ENCODE measurements around the gene MYO3B.

MYO3B gene

GRCh38 chr2:170571612-170572011 lies 393.7 kb downstream of the MYO3B start:
- no peaks in the 10 kb centered on the region for H3K79me2 ChIP-seq (ENCODE audit: insufficient read depth, low read length)
- no peak overlapping the region for H3K9ac ChIP-seq (ENCODE audit: low read length)
- no peaks in the 10 kb centered on the region for H3K9me3 ChIP-seq (ENCODE audit: insufficient read depth, low read length)
- H2AFZ ChIP-seq (ENCODE audit: low read depth, low read length, severe bottlenecking): no peak overlapping the region
- H3K27me3 ChIP-seq (ENCODE audit: low read length): no peaks in the 10 kb centered on the region
- no peaks in the 10 kb centered on the region for H3K9me2 ChIP-seq (replicated peaks; ENCODE audit: insufficient read depth, low read length)
- no peaks in the 10 kb centered on the region for H3F3A ChIP-seq (ENCODE audit: insufficient read depth)
- H3K36me3 ChIP-seq (ENCODE audit: low read length): no peaks in the 10 kb centered on the region
- H3K4me2 ChIP-seq (ENCODE audit: low read depth, low read length, poor library complexity, severe bottlenecking): no peak overlapping the region
- no peaks in the 10 kb centered on the region for H4K20me1 ChIP-seq (ENCODE audit: low read depth, low read length)
- no peak overlapping the region for H3K27ac ChIP-seq (ENCODE audit: low read depth, low read length)
- no peak overlapping the region for H3K4me3 ChIP-seq (ENCODE audit: insufficient read depth, low read length, poor library complexity, severe bottlenecking)
- TF ChIP-seq EZH2phosphoT487 (conservative IDR thresholded peaks at IDR 0.05; ENCODE audit: low read length) (no peak), CTCF (IDR thresholded peaks at IDR 0.05; ENCODE audit: insufficient read depth, low read length, poor library complexity, severe bottlenecking) (no peak)

- Histone ChIP-seq H3K36me3 (ENCODE audit: low read length) (no peaks in the 10 kb centered on the region), H3F3A (ENCODE audit: insufficient read depth) (no peaks in the 10 kb centered on the region), H3K27ac (ENCODE audit: low read depth, low read length) (no peak overlapping the region), H4K20me1 (ENCODE audit: low read depth, low read length) (no peaks in the 10 kb centered on the region), H2AFZ (ENCODE audit: low read depth, low read length, severe bottlenecking) (no peak overlapping the region), H3K9ac (ENCODE audit: low read length) (no peak overlapping the region), H3K79me2 (ENCODE audit: insufficient read depth, low read length) (no peaks in the 10 kb centered on the region), H3K4me2 (ENCODE audit: low read depth, low read length, poor library complexity, severe bottlenecking) (no peak overlapping the region), H3K27me3 (ENCODE audit: low read length) (no peaks in the 10 kb centered on the region), H3K4me3 (ENCODE audit: insufficient read depth, low read length, poor library complexity, severe bottlenecking) (no peak overlapping the region), H3K9me3 (ENCODE audit: insufficient read depth, low read length) (no peaks in the 10 kb centered on the region), H3K9me2 (replicated peaks; ENCODE audit: insufficient read depth, low read length) (no peaks in the 10 kb centered on the region)
- TF ChIP-seq CTCF (IDR thresholded peaks at IDR 0.05; ENCODE audit: insufficient read depth, low read length, poor library complexity, severe bottlenecking): no peak
- TF ChIP-seq EZH2phosphoT487 (conservative IDR thresholded peaks at IDR 0.05; ENCODE audit: low read length): no peak
Observed at GRCh38 chr2:170573671-170574070, 395.7 kb downstream of the MYO3B start.

- Histone ChIP-seq H3K9me2 (replicated peaks; ENCODE audit: insufficient read depth, low read length) (no peaks in the 10 kb centered on the region), H3K27me3 (ENCODE audit: low read length) (no peaks in the 10 kb centered on the region), H4K20me1 (ENCODE audit: low read depth, low read length) (no peaks in the 10 kb centered on the region), H2AFZ (ENCODE audit: low read depth, low read length, severe bottlenecking) (no peak overlapping the region), H3K36me3 (ENCODE audit: low read length) (no peaks in the 10 kb centered on the region), H3K4me3 (ENCODE audit: insufficient read depth, low read length, poor library complexity, severe bottlenecking) (no peak overlapping the region), H3K27ac (ENCODE audit: low read depth, low read length) (no peak overlapping the region), H3K79me2 (ENCODE audit: insufficient read depth, low read length) (no peaks in the 10 kb centered on the region), H3K4me2 (ENCODE audit: low read depth, low read length, poor library complexity, severe bottlenecking) (no peak overlapping the region), H3K9ac (ENCODE audit: low read length) (no peak overlapping the region), H3F3A (ENCODE audit: insufficient read depth) (no peaks in the 10 kb centered on the region), H3K9me3 (ENCODE audit: insufficient read depth, low read length) (no peaks in the 10 kb centered on the region)
- TF ChIP-seq EZH2phosphoT487 (conservative IDR thresholded peaks at IDR 0.05; ENCODE audit: low read length) (no peak), CTCF (IDR thresholded peaks at IDR 0.05; ENCODE audit: insufficient read depth, low read length, poor library complexity, severe bottlenecking) (no peak)
Observed at GRCh38 chr2:170576296-170576695, 398.3 kb downstream of the MYO3B start.

Measured in SU-DHL-6 (cell line).